Cerebellar nuclear complex (tissue), 1 donor: ENCODE data around the gene GDPD5.
A peak's percentile ranks its signal among the peaks of the same experiment; 100 is the strongest.

Experiments
- DNase-seq, 2 experiments: peaks; one replicate each; lab custom pipeline; 2025; lab: John Stamatoyannopoulos, UW

The GDPD5 gene

GRCh38 chr11:75472081-75472732 lies 53.5 kb downstream of the GDPD5 start:
- DNase-seq: no peak

GRCh38 chr11:75471176-75471973 lies 54.4 kb downstream of the GDPD5 start:
- no peak for DNase-seq

- DNase-seq: no peak
These were observed 55.2 kb downstream of the GDPD5 start for GRCh38 chr11:75470476-75471080.

GRCh38 chr11:75469785-75470405 lies 55.8 kb downstream of the GDPD5 start:
- no peak for DNase-seq

- DNase-seq: no peak
These were observed 57.0 kb downstream of the GDPD5 start for GRCh38 chr11:75468534-75469340.

GRCh38 chr11:75467881-75468280 lies 57.9 kb downstream of the GDPD5 start:
- no peak for DNase-seq

GRCh38 chr11:75467311-75467710 lies 58.4 kb downstream of the GDPD5 start:
- no peak for DNase-seq

GRCh38 chr11:75465701-75466531 lies 59.8 kb downstream of the GDPD5 start:
- no peak for DNase-seq

GRCh38 chr11:75463106-75463774 lies 62.5 kb downstream of the GDPD5 start:
- DNase-seq: no peak

GRCh38 chr11:75462117-75462653 lies 63.6 kb downstream of the GDPD5 start:
- DNase-seq: no peak

GRCh38 chr11:75461151-75461550 lies 64.6 kb downstream of the GDPD5 start:
- DNase-seq: no peak

GRCh38 chr11:75456596-75457183 lies 69.1 kb downstream of the GDPD5 start:
- no peak for DNase-seq

GRCh38 chr11:75454987-75455386 lies 70.8 kb downstream of the GDPD5 start:
- peak in 1 of 2 experiments; percentile 4 for DNase-seq

- peak in 1 of 2 experiments; percentile 59 for DNase-seq
These were observed 71.7 kb downstream of the GDPD5 start for GRCh38 chr11:75453916-75454655.

GRCh38 chr11:75450826-75451821 lies 74.6 kb downstream of the GDPD5 start:
- DNase-seq: no peak

GRCh38 chr11:75450236-75450635 lies 75.5 kb downstream of the GDPD5 start:
- DNase-seq: no peak

GRCh38 chr11:75449776-75450175 lies 76.0 kb downstream of the GDPD5 start:
- DNase-seq: no peak

- DNase-seq: no peak
These were observed 76.5 kb downstream of the GDPD5 start for GRCh38 chr11:75449271-75449670.
